Right atrium auricular region (tissue), 2 donors: Measurements from ENCODE around the gene PDE8B. TPM values are rescaled to one million over a fixed set of nuclear protein-coding genes. Genes with fewer than 3 reads are reported as not detected.

Experiments
- DNase-seq: peaks from one replicate; pipeline ENCODE4 v3.0.0-alpha.2; 2019; ENCODE audit warnings: low spot score
- H3K27ac ChIP-seq, 2 donors: fragments of 200-600 bp; sonication (generic); 1 replicate in 1 of 2; 2 replicates in 1 of 2; pipeline ENCODE4 v1.5.1; 2016 to 2019
- H3K27me3 ChIP-seq, 2 donors: fragments of 200-600 bp; sonication (generic); one replicate each; pipeline versions ENCODE4 v1.5.1 to v1.6.0; 2017 to 2019
- H3K36me3 ChIP-seq: fragments of 200-600 bp; sonication (generic); one replicate; pipeline ENCODE4 v1.5.1; 2016
- H3K4me1 ChIP-seq, 2 donors: fragments of 200-600 bp; sonication (generic); one replicate each; pipeline versions ENCODE4 v1.5.1 to v1.6.0; 2017 to 2019
- H3K4me3 ChIP-seq, 2 donors: fragments of 200-600 bp; sonication (generic); 1 replicate in 1 of 2; 2 replicates in 1 of 2; pipeline ENCODE4 v1.5.1; 2017 to 2019; ENCODE audit warnings: mild to moderate bottlenecking in 1 of 2, moderate library complexity in 1 of 2
- H3K9me3 ChIP-seq, 2 donors: fragments of 200-600 bp; sonication (generic); one replicate each; pipeline ENCODE4 v1.5.1; 2019
- total RNA-seq, 2 donors: library from RNA; depleted of rRNA; stranded (reverse); fragments of >200 nt; gene quantifications; one replicate each; pipeline ENCODE4 v1.1.0, GENCODE V29; 2016
- TF ChIP-seq, protein P1 (sequence below), 2 donors: fragments of 200-600 bp; sonication (generic); IDR thresholded peaks; one replicate each; pipeline ENCODE4 v1.5.1; 2019; ENCODE audit warnings: antibody characterized with exemption in 2 of 2

PDE8B gene
- total RNA-seq, 2 donors from 2014 or later = 22.2 to 64.5 TPM

GRCh38 chr5:77298146-77298545 lies 87.7 kb downstream of the PDE8B start:
- H3K27me3 ChIP-seq = no peaks in the 10 kb centered on the region
- no peaks in the 10 kb centered on the region for H3K9me3 ChIP-seq
- H3K4me3 ChIP-seq = no peak overlapping the region
- DNase-seq = no peak
- TF ChIP-seq, protein P1, sequence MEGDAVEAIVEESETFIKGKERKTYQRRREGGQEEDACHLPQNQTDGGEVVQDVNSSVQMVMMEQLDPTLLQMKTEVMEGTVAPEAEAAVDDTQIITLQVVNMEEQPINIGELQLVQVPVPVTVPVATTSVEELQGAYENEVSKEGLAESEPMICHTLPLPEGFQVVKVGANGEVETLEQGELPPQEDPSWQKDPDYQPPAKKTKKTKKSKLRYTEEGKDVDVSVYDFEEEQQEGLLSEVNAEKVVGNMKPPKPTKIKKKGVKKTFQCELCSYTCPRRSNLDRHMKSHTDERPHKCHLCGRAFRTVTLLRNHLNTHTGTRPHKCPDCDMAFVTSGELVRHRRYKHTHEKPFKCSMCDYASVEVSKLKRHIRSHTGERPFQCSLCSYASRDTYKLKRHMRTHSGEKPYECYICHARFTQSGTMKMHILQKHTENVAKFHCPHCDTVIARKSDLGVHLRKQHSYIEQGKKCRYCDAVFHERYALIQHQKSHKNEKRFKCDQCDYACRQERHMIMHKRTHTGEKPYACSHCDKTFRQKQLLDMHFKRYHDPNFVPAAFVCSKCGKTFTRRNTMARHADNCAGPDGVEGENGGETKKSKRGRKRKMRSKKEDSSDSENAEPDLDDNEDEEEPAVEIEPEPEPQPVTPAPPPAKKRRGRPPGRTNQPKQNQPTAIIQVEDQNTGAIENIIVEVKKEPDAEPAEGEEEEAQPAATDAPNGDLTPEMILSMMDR (IDR thresholded peaks at IDR 0.05) = no peak
- H3K27ac ChIP-seq = no peak overlapping the region
- H3K4me1 ChIP-seq = no peaks in the 10 kb centered on the region
- H3K36me3 ChIP-seq = no peaks in the 10 kb centered on the region

DNA sequence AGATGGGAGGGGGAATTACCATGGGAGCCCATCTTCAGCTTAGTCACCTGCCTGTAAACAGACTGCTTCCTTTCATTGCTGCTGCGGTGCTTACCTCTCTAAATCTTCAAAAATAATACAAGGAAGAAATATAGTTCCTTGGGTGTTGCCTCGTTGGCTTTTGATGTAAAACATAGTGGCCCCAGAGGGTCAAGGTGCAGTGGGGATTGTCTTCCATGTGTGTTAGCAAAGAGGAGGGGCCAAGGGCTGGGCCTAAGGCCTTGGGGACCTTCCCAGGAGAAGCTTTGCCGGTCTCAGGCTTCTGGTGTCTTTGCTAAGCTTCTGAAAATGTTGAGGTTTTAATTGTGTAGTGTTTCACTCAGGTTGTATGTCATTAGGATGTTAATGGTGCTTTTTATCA lies 90.0 kb downstream of the PDE8B start:
- peaks cover 0 to 6% of the 10 kb centered on the region in 2 donors for H3K4me1 ChIP-seq
- no peak for DNase-seq

GRCh38 chr5:77301447-77301883 lies 91.0 kb downstream of the PDE8B start:
- no peak overlapping the region for H3K4me3 ChIP-seq
- H3K36me3 ChIP-seq = no peaks in the 10 kb centered on the region
- TF ChIP-seq, protein P1 (IDR thresholded peaks at IDR 0.05) = no peak
- no peak for DNase-seq
- H3K27me3 ChIP-seq = no peaks in the 10 kb centered on the region
- H3K4me1 ChIP-seq = peaks cover 0 to 16% of the 10 kb centered on the region in 2 donors
- H3K27ac ChIP-seq = no peak overlapping the region
- no peaks in the 10 kb centered on the region for H3K9me3 ChIP-seq

More for the DNA sequence above, 90.0 kb downstream of the PDE8B start:
- H3K36me3 ChIP-seq = no peaks in the 10 kb centered on the region
- TF ChIP-seq, protein P1 (IDR thresholded peaks at IDR 0.05) = no peak
- no peaks in the 10 kb centered on the region for H3K27me3 ChIP-seq
- H3K4me3 ChIP-seq = no peak overlapping the region
- H3K27ac ChIP-seq = no peak overlapping the region
- H3K9me3 ChIP-seq = no peaks in the 10 kb centered on the region

GRCh38 chr5:77302247-77302646 lies 91.8 kb downstream of the PDE8B start:
- H3K4me1 ChIP-seq = peaks cover 0 to 22% of the 10 kb centered on the region in 2 donors
- TF ChIP-seq, protein P1 (IDR thresholded peaks at IDR 0.05) = no peak
- no peaks in the 10 kb centered on the region for H3K36me3 ChIP-seq
- no peak overlapping the region for H3K4me3 ChIP-seq
- no peak for DNase-seq
- H3K27me3 ChIP-seq = no peaks in the 10 kb centered on the region
- H3K27ac ChIP-seq = no peak overlapping the region
- no peaks in the 10 kb centered on the region for H3K9me3 ChIP-seq

- Histone ChIP-seq H3K4me3 (no peak overlapping the region), H3K9me3 (no peaks in the 10 kb centered on the region), H3K36me3 (no peaks in the 10 kb centered on the region), H3K27me3 (no peaks in the 10 kb centered on the region), H3K4me1 (peaks cover 0 to 22% of the 10 kb centered on the region in 2 donors), H3K27ac (no peak overlapping the region)
- DNase-seq = no peak
- TF ChIP-seq, protein P1 (IDR thresholded peaks at IDR 0.05) = no peak
Observed at GRCh38 chr5:77302653-77303052, 92.2 kb downstream of the PDE8B start.

- DNase-seq = no peak
- Histone ChIP-seq H3K36me3 (no peaks in the 10 kb centered on the region), H3K27me3 (no peaks in the 10 kb centered on the region), H3K27ac (no peak overlapping the region), H3K9me3 (no peaks in the 10 kb centered on the region), H3K4me3 (no peak overlapping the region), H3K4me1 (peaks cover 0 to 22% of the 10 kb centered on the region in 2 donors)
- TF ChIP-seq, protein P1 (IDR thresholded peaks at IDR 0.05) = no peak
Observed at GRCh38 chr5:77304388-77304787, 93.9 kb downstream of the PDE8B start.
